Measurements from ENCODE around the gene TTC33.
"Not testable (repeated sequence)": the region's sequence is repeated elsewhere in the genome, so short reads cannot be mapped to it uniquely, and the experiment has no call there.

Gene TTC33

DNA sequence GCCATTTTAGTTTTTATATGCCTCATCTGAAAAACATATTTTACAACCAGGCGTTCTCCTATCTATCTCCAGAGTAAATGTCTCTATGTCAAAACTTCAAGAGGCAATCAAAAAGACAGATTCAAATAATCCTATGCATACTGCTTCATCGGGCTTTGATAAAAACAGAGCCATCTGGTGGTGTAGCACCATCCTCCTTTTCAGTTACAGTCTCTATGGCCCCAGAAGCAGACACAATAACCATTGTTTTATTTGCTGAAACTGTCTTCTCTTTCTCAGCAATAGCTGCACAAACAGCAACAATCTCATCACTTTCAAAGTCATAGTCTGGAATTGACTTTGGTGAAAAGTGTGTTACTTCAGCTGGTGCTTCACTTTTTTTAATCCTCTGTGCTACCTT lies 39.8 kb downstream of the TTC33 start:
- DNase-seq: no peak

DNA sequence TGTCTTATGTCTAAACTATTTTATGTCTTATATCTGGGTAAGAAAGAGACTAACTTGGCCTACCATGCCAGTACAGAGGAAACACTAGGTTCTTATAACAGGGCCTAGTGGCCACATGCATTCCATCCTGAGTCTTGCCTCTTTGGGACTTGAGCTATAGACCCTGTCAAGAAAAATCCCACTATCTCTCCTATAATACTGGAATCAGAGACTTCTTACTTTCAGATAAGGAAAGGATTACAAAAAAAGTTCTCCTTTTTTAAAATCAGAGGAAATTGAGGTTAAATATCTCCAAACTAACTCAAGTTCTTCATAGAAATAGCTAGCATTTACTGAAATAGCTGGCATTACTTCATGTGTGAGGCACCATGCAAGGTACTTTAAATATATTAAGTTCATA lies 41.8 kb downstream of the TTC33 start:
- no peak for DNase-seq

DNA sequence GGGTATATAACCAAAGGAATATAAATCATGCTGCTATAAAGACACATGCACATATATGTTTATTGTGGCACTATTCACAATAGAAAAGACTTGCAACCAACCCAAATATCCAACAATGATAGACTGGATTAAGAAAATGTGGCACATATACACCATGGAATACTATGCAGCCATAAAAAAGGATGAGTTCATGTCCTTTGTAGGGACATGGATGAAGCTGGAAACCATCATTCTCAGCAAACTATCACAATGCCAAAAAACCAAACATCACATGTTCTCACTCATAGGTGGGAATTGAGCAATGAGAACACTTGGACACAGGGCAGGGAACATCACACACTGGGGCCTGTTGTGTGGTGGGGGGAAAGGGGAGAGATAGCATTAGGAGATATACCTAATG lies 45.2 kb downstream of the TTC33 start:
- not testable (repeated sequence) for DNase-seq

DNA sequence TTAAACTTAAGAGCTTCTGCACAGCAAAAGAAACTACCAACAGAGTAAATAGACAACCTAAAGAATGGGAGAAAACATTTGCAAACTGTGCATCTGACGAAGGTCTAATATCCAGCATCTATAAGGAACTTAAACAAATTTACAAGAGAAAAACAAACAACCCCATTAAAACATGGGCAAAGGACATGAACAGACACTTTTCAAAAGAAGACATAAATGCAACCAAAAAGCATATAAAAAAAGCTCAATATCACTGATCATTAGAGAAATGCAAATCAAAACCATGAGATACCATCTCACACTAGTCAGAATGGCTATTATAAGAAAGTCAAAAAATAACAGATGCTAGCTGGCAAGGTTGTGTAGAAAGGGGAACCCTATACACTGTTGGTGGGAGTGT lies 50.3 kb downstream of the TTC33 start:
- not testable (repeated sequence) for DNase-seq

DNA sequence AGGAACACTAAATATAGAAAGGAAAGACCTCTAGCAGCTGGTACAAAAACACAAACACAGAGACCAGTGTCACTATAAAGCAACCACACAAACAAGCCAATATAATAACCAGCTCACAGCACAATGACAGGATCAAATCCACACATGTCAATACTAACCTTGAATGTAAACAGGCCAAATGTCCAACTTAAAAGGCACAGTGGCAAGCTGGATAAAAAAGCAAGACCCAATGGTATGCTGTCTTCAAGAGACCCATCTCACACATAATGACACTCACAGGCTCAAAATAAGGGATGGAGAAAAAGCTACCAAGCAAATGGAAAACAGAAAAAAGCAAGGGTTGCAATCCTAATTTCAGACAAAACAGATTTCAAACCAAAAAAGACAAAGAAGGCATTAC lies 53.7 kb downstream of the TTC33 start:
- DNase-seq: not testable (repeated sequence)

DNA sequence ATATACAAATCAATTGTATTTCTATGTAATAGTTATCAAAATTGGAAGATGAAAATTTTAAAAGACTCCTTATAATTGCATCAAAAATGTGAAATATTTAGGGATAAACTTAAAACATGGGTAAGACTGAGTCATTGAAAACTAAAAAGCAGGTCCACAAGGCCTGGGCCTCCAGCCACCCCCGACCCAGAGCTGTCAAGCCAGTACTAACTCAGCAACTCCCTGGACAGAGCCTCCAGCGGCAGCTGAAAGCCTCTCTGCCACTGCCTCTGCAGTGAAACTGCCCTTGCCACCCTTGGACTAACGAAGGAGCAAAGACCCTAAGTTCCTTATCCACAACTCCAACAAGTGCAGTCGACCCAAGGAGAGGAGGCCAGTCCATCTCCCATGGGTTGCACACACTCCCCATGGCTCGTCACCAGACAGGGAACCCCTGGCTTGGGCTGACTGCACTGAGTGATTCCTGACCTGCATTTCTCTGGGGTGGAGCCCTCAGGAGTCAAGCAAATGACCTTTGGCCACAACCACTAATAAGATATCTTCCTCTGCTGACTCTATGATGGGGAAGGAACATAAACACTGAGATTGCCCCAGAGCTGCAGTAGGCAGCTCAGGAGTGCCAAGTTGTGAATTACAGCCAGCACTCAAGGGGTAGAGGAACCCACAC lies 55.5 kb downstream of the TTC33 start:
- DNase-seq: no peak

DNA sequence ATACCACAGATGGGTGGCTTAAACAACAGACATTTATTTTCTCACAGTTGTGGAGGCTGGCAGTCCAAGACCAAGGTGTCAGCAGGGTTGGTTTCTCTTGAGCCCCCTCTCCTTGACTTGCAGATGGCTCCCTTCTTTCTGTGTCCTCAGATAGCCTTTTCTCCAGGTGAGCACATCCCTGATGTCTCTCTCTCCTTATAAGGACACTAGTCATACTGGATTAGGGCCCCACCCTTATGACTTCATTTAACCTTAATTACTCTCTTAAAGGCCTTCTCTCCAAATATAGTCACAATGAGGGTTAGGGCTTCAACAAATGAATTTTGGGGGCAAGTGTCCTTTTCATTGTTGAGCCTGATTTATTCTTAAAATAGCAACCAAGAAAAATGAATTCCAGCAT lies 61.3 kb downstream of the TTC33 start:
- no peak for DNase-seq

DNA sequence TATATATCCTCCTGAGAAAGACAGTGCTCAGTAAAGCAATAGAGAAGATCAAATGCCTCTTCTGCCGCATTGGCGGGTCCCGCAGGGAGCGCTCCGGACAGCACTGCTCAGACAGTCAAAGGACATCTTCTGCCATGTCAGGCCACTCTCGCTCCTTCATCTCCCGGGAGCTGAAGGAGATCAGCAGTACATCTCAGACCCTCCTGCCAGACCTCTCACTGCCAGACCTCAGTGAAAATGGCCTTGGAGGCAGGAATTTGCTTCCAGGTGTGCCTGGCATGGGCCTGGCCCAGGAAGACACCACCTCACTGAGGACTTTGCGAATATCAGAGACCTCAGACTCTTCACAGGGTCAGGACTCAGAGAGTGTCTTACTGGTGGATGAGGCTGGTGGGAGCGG lies 63.9 kb downstream of the TTC33 start:
- DNase-seq: no peak

DNA sequence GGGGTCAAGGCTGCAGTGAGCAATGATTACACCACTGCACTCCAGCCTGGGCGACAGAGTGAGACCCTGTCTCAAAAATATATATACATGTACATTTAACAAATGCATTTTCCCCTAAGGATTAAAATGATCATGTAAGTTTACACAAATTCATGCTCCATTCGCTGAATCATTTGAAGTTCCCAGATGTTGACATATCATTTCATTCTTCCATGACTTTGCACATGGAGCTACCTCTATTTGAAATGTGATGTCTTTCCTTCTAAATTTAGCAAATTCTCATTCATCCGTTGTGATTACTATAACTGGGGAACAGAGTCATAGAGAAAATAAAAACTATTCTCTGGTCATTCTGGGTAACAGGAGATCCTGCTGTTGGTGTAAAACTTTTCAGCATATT lies 65.5 kb downstream of the TTC33 start:
- DNase-seq: no peak

DNA sequence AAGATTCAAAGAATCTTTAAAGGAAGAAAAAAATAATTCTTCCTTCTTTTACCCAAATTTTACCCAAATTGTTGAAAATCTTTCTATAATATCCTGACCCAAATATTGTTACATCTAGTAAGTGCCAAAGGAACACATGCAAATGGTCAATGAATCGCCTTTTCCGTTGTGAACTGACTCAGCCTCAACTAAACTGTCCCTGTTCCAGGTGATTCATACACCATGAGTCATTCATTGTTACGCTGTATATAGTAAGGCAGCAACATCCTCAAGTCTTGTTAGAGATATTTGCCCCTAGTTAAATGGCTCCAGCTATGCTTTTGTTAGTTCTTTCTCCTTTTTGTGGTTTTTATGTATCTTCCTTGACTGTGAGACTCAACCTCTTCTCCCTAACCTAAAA lies 66.3 kb downstream of the TTC33 start:
- DNase-seq: no peak

DNA sequence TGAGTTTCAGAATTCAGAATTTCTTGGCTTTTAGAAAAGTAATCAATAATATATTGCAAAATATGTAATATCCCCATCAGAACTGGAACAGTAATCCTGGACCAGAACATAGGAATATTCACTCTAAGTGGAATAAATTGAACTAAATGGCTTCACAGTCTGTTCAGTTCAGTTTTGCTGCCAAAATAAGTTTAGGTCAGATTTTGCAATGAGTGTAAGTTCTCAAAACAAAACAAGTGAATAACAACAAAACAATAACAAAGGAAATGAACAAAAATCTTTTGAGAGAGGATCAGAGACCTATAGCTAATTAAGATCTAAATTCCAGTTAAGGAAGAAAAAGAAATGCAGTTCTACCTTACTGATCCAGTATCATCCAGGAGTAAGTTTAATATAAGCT lies 66.8 kb downstream of the TTC33 start:
- no peak for DNase-seq

DNA sequence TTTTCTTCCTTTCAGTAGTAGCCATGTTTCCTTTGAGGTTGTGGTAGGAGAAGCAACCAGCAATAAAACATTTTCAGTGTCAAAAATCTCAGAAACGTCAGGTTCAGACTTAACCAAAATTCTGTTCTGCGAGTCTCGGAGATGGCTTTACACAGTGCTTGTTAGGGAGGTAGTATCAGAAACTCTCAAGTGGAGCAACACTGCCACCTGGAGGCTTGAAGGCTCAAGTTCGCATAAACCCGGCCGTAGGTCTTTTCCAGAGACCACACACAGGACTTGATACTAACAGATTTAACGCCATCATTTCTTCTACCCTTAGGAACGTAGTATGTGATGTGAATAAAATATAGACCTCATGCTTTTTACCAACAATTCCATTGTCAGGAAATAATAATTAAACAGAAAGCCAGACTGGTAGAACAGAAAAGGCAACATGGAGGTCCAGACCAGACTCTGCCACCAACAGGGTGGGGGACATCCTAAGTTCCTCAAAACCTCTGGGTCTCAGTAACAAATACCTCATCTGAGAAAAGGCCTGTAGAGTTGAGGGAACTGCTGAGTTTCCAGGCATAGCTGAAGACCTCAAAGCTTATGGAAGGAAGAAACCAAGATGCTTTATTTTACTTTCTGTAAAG lies 67.5 kb downstream of the TTC33 start:
- peak; percentile 92 for DNase-seq

DNA sequence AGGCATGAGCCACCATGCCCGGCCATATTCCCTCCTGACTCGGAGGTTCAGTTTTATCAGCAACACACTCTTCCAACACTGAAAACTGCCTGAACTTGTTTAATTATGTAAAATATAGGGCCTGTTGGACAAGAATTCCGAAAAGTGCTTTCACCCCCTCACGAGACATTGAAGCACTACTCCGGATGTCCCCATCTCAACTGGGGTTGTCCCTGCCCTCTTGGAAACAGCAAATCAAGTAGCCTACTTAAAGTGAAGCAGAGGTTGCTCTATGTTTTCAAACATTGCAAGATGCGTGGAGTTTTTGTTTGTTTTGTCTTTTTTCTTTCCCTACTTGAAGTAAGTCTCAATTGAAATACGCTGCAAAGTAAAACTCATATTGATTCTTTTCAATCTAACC lies 68.4 kb downstream of the TTC33 start:
- no peak for DNase-seq

DNA sequence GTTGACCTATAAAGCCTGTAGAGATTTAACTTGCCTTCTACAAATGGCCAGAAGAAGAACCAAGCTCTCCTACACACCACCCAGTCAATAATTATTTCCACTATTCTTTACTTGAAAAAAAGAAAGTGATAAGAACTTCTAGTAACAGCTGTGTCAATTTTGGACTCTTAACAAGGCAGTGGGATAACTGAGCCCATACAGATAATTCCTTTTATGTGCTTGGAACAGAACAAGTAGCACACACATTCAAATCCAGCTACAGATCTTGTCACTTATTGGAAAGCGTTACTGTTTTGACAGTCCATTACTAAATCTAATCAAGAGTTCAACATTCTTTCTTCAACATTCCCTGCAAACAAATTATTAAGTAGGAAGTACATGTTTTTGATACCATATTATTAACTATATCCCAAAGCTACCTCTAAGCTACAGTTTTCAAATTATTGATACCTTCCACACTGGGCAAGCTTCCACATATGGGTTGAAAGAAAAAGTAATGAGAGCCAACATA lies 69.7 kb downstream of the TTC33 start:
- no peak for DNase-seq

DNA sequence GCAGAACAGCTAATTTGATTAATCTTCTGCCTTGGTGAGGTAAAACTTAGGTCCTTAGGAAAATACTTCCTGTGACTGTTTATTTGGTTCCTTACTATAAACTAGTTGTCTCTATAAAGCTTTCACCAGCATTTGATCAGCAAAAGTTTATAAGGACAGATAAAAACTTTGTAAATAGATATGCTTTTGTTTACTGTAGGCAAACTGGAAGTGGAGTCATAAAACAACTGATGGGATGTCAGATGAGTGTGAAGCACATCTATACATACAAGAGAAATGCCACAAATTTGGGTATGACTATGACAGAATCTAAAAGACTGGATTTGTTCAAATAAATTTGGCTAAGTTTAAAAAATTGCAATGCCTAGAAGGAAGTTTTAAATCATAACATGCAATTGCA lies 70.6 kb downstream of the TTC33 start:
- DNase-seq: no peak

DNA sequence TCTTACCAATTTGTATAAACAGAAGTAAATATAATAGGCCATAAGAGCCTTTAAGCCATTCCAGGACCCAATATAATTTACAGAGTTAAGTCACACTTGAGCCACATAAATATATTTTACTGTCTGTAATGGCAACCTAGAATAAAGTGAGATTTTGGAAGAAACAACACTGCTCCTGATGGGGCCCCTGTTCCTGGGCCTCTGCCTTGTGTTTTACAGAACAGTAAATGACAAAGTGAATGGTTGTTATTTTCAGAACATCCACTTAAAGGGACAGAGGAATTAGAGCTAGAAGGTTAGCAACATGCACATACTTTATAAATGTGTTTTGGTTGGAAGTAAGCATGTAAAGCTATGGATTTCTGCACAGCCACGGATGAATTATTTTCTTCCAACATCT lies 72.5 kb downstream of the TTC33 start:
- DNase-seq: no peak

DNA sequence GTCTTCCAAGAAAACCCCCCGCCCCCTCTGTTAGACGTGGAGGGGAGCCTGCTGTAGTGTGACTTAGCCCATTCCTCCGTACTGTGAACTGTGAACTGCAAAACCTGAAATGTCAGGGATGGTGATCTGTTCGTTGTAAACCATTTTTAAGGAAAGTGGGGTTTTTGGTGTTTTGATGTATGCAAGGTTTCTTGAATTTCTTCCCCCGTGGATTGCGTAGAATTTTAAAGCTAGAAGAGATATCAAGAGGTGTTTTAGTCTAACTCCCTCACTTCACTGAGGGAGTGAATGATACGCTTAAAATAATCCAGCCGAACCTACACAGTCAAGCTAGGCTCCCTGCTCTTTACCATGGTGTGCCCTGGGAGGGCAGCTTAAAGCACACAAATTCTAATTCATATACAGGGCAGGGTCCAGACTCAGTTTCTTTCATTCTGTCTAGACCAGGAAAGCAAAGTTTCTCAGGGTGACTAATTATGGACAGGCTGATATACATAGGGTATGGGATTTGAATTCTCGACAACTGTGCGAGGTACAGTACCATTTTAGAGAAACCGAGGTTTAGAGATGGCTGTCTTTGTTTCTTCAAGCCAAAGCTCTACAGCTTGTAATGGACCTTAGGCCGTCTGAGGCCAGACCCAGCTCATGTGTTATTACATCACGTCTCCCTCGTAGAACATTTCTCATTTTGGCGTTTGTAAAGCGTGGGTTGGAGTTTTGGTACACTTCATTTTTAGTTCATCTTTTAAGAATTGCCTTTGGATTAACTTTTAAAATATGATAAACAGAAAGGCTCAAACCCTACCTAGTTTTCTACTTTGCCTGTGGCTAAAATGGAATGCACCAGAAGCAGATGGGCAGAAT lies 73.4 kb downstream of the TTC33 start:
- no peak for DNase-seq

DNA sequence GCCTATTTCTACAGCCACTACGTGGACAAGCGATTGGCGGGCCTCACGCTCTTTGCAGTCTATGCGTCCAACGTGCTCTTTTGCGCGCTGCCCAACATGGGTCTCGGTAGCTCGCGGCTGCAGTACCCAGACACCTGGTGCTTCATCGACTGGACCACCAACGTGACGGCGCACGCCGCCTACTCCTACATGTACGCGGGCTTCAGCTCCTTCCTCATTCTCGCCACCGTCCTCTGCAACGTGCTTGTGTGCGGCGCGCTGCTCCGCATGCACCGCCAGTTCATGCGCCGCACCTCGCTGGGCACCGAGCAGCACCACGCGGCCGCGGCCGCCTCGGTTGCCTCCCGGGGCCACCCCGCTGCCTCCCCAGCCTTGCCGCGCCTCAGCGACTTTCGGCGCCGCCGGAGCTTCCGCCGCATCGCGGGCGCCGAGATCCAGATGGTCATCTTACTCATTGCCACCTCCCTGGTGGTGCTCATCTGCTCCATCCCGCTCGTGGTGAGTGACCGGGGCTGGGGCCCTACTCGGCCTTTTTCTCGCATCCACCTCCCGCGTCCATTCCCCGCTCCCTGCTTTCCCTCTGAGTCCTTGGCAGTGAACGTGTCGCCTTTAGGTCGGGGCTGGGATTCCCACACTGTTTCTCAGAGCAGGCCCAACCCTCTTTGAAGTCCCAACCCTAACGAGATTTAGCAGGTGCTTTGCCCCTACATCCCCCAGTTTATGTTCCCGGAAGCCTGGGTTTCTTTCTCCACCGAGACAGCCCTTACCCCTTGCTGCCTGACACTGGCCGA lies 74.2 kb downstream of the TTC33 start:
- DNase-seq: peak; percentile 86

DNA sequence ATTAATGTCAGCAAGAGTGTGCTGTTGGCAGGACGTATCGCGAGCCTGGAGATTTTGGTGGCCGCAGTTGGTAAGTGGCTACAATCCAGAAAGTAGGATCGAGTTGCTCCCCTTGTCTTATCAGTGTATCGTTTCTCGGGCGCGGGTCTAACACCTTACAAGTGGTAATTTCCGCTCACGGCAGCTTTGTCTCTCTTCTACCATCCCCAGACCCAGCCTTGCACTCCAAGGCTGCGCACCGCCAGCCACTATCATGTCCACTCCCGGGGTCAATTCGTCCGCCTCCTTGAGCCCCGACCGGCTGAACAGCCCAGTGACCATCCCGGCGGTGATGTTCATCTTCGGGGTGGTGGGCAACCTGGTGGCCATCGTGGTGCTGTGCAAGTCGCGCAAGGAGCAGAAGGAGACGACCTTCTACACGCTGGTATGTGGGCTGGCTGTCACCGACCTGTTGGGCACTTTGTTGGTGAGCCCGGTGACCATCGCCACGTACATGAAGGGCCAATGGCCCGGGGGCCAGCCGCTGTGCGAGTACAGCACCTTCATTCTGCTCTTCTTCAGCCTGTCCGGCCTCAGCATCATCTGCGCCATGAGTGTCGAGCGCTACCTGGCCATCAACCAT lies 74.9 kb downstream of the TTC33 start:
- DNase-seq: no peak

DNA sequence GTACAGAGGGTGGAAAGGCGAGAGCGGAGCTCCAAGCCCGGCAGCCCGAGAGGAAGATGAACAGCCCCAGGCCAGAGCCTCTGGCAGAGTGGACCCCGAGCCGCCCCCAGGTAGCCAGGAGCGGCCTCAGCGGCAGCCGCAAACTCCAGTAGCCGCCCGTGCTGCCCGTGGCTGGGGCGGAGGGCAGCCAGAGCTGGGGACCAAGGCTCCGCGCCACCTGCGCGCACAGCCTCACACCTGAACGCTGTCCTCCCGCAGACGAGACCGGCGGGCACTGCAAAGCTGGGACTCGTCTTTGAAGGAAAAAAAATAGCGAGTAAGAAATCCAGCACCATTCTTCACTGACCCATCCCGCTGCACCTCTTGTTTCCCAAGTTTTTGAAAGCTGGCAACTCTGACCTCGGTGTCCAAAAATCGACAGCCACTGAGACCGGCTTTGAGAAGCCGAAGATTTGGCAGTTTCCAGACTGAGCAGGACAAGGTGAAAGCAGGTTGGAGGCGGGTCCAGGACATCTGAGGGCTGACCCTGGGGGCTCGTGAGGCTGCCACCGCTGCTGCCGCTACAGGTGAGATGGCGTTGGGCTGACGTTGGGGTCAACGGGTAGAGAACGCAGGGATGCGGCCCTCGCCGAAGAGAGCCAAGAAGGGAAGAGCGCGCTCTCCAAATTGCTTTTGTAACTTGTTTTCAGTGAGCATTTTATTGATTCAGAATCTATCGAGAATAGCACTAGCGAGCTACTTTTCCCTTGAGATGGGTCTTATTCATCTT lies 75.7 kb downstream of the TTC33 start, which contains the start of gene PTGER4:
Gene PTGER4, plus strand, starts transcription at position 3 of the 769 bp plus-strand sequence. CDS start 1,079 bp downstream, outside the sequence.
- peak; percentile 82 for DNase-seq

DNA sequence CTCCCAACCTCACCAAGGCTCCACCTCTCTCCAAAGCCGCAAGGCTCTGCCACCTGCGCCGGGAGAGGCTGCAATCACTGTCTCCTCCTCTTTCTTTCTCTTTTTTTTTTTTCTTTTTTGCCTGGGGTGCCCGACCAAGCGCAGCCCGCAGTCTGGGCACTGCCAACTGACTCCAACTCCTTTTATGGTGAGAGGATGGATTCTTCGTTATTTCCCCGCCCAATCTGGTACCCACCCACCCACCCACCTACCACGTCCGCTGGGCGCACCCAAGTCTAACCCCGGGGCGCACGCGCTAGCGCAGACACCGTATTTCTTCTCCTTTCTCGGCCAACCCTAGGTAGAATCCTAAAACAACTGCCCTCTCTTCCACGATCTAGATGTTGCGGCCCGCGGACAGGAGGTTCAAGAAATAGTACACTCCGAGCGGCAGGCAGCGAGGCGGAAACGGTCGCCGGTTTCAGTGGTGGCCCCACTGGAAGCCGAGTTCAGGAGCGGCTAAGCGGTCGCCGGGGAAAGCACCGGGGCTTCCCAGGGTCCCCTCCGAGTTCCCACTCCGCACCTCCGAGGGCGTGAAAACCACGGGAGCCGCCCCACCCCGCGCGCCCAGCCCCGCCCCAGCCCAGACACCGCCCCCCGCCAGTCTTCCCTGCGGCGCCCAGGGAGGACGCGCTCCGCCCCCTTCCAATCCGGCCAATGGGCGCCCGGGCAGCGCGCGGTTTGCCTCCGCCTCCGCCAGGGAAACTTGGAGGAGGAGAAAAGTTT lies 76.4 kb downstream of the TTC33 start:
- peak; percentile 96 for DNase-seq
